IPS-NIHi11 (cell line): Measurements from ENCODE around the gene PRRC2B.
"Not testable (repeated sequence)": the region's sequence is repeated elsewhere in the genome, so short reads cannot be mapped to it uniquely, and the experiment has no call there.

Source experiments
- DNase-seq: peaks from one replicate; pipeline ENCODE4 v3.0.0; 2012; ENCODE audit warnings: mixed read lengths, low spot score

PRRC2B gene

DNA sequence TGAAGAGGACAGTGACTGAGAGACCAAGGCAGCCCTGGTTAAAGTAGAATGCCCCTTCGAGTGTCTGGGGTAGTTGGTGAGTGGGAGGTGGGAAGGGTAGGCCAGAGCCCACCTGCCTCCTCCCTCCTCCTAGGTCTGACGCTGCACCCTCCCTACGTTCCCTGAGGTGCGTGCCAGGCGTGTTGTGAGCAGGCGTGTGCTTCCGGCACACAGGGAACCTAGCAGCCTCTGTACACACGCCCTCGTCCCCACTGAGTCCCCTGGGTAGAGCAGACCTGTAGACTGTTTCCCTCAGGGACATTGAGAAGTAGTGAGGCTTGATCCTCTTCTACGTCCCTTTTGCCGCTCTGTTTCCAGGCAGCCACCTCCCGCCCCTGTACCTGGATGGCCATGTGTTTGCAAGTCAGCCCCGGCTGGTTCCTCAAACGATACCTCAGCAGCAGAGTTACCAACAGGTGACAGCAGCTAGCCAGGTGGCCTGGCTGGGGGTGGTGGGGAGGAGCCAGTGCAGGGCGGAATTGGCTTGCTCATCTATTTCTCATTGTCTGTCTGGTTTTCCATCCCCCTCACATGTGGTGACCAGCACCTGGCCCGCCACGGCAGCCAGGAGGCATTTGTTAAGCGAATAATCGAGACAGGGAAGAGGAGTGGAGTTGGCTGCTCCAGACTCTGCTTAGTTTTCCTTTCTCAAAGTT, 92.0 kb downstream of the PRRC2B start:
- DNase-seq, result no peak

GRCh38 chr9:131487001-131487400, 93.1 kb downstream of the PRRC2B start:
- no peak for DNase-seq

DNA sequence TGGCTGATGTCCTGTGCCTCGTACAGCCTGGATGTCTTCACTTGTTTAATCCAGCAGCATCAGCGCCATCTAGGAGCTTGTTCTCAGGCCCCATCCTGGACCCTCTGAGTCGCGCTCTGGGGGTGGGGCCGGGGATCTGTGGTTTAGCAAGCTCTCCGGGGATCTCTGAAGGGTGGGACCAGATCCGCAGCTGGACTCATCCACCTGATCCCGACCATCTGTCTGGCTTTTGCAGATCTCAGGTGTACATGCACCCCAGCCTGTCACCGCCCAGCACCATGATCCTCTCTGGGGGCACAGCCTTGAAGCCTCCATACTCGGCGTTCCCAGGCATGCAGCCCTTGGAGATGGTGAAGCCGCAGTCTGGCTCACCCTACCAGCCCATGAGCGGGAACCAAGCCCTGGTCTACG, 93.7 kb downstream of the PRRC2B start:
- DNase-seq, result no peak

- DNase-seq, result no peak
These were observed 96.6 kb downstream of the PRRC2B start for GRCh38 chr9:131490514-131490913.

DNA sequence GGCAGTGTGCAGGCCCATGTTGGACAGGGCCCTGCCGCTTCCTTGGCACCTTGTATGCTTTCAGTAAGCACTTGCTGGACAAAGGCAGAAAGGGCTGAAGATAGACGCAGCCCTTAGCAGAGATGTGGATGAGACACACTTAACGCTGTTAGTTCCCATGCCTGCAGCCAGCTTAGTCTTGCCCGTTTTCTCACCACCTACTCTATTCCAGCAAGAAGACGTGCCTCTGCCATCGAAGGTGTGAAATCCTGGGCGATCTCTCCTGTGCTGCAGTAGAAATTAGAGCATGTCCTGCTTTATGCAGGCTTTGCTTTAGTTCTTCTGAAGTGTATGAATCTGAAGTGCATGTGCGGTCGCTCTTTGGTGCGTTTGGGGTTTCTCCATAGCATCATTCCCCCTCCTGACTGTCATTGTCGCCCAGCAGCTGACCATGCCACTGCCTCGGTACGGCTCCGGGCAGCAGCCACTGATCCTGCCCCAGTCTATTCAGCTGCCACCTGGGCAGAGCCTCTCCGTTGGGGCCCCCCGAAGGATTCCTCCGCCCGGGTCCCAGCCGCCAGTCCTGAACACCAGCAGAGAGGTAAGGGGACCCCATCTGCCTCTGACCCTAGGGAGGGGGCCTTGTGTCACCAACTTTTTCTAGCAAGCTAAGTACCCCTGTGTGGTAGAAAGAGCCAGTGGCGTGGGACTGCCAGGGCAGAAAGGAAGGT, 97.3 kb downstream of the PRRC2B start:
- DNase-seq, result no peak

DNA sequence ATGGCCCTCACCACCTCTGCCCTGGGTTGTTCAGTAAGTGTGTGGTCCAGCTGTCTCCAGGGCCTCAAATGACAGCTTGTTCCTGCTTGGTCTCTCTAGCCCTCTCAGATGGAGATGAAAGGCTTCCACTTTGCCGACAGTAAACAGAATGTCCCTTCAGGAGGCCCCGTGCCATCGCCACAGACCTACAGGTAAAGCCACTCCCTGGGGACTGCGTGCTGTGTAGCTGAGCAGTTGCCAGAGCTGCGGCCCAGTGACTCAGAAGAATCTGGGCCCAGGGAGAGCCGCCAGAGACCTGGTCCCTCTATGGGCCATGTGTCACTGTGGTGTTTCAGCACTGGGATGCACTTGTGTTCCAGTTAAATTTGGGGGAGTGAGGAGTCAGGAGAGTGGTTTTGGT, 98.2 kb downstream of the PRRC2B start:
- no peak for DNase-seq

DNA sequence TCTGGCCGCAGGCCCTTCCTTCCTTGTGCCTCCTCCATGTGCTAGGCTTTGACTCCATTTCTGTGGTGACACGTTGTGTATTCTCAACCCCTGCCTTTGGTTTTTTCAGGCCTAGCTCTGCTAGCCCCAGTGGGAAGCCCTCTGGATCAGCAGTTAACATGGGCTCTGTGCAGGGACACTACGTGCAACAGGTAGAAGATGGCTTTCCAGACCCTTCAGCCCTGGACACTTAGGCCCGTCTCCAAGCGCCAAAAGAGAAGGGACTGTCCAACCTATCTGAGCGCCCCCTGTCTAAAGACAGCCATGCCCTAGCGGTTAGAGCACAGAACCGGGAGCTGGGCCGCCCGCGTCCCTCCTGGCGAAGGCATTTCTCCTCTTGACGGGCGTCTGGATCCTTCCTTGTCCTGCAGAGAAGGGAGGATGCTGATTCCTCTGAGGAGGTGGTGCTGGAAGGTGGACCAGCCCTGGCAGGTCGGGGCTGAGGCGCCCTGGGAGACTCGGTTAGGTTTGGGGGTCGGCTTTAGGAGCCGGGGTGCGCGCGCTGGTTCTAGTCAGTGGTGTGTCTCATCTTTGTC, 100.5 kb downstream of the PRRC2B start:
- no peak for DNase-seq

DNA sequence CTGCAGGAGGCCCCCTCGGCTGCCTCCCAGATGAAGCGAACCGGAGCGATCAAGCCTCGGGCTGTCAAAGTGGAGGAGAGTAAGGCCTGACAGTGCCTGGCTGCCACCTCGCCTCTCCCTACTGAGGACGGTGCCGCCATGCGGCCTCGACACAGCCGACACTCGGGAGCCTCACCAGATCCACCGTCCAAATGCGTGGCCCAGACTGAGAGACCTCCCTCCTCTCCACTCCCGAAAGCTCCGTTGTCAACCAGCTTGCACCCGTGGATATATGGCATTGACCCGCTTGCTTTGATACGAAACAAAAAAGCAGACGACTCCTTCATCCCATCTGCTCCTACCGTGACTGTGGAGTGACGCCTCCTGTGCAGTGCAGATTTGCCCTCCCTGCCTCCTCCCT, 101.9 kb downstream of the PRRC2B start:
- DNase-seq, result no peak

GRCh38 chr9:131496844-131497405, 103.0 kb downstream of the PRRC2B start:
- DNase-seq, result no peak

- DNase-seq, result no peak
These were observed 105.4 kb downstream of the PRRC2B start for GRCh38 chr9:131499254-131499767.

DNA sequence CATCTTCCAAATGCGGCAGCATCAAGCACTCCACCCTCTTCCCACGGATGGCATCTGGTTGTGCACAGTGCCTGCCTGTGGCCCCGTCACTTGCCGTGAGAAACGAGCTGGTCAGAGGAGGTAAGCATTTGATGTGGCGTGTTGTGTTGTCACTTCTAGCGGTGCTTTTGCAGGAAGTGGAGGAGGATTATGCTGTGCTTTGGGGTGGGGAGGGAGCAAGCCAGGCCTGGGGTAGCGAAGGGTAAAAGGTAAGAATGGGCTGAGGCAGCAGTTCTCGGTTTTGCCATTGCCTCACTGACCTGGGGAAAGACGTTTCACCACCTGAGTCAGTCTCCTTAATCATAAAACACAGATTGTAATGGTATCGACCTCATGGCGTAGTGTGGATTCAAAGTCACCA, 106.5 kb downstream of the PRRC2B start:
- no peak for DNase-seq

GRCh38 chr9:131500939-131501541, 107.2 kb downstream of the PRRC2B start:
- no peak for DNase-seq

DNA sequence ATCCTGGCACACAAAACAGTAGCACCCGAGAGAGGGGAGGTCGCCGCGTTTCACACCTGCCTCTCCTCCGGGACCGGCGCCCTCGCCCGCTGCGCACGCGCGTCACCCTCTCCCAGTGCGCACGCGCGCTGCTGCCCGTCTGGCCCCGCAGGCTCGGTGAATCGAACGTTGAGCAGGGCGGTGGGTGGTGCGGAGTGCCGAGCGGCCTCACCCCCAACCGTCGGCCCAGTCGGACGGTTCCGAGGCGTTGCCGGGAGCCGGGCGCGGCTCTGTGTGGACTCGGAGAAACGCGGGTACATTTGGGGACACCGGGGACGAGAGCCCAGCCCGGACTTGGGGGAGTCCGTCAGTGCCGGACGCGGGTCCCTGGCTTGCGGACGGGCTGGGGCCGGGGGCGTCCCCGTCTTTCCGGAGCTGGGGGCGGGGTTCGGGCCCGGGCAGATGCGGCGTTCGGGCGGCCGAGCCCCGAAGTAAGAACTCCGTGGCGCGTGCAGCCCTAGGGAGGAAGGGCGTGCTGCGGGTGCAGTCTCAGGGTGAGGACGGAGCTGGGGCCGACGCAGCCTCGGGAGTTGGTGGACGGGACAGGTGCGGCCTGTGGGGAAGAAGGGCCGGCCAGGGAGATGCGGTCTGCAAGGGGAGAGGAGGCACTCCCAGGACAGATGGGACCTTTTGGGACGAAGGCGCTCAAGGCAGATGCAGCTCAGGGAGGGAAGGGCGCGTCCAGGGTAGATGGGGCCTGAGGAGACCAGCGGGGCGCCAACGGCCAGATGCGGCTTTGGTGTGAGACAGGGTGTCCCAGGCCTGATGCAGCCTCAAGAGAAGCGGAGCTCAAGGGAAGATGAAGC, 109.1 kb downstream of the PRRC2B start, which contains the start of gene POMT1:
TSS of gene POMT1 (plus strand) at position 138 of the 845 bp plus-strand sequence. CDS start 1,301 bp downstream, outside the sequence.
- DNase-seq, result peak; percentile 99

- DNase-seq, result no peak
These were observed 110.0 kb downstream of the PRRC2B start for GRCh38 chr9:131503626-131504465.

- no peak for DNase-seq
These were observed 111.1 kb downstream of the PRRC2B start for GRCh38 chr9:131505012-131505411.

DNA sequence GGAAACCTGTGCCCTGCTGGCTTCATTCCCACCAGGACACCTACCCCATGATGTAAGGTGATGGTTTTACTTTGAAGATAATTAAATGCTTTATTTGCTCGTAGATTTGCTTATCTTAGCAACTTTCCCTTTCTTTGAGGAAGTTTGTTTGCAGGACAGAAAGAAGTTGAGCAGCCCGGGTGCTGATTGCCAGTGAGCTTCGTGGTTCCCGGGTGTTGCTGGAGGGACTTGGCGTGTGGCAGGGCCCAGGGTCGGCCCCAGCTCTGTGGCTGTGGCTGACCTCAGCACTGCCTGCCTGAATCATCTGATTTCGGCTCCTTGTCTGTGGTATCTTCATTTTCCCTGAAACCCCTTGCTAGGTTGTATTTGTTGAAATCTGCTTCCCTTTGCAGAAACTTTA, 117.5 kb downstream of the PRRC2B start:
- DNase-seq, result no peak

- no peak for DNase-seq
These were observed 118.0 kb downstream of the PRRC2B start for GRCh38 chr9:131511880-131512279.

GRCh38 chr9:131513177-131513576, 119.3 kb downstream of the PRRC2B start:
- DNase-seq, result no peak

GRCh38 chr9:131515559-131516031, 121.7 kb downstream of the PRRC2B start:
- DNase-seq, result not testable (repeated sequence)

DNA sequence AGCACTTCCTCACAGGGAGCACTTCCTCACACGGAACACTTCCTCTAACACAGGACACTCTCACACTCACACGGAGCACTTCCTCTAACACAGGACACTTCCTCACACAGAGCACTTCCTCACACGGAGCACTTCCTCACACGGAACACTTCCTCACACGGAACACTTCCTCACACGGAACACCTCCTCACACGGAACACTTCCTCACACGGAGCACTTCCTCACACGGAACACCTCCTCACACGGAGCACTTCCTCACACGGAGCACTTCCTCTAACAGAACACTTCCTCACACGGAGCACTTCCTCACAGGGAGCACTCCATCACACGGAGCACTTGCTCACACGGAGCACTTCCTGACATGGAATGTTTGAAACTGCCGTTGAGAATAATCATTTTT, 122.2 kb downstream of the PRRC2B start:
- DNase-seq, result no peak
